Thyroid gland (tissue), 4 donors: Measurements from ENCODE around the gene KDELR3.

Experiments
- POLR2A ChIP-seq, 2 donors: fragments of 450-650 bp; IDR thresholded peaks; one replicate each; pipeline ENCODE4 v1.6.1; 2017; ENCODE audit warnings: antibody characterized with exemption in 2 of 2, mild to moderate bottlenecking in 2 of 2, moderate library complexity in 1 of 2
- TF ChIP-seq, protein P1 (sequence below), 6 experiments: fragments of 200-600 bp in 3 of 6; fragments of 450-650 bp in 3 of 6; sonication (generic) in 3 of 6; IDR thresholded peaks; one replicate each; pipeline ENCODE4 v1.5.1; 2016 to 2019; ENCODE audit warnings: antibody characterized with exemption in 6 of 6, mild to moderate bottlenecking in 2 of 6, inconsistent platforms in 1 of 6, moderate library complexity in 1 of 6

DNA sequence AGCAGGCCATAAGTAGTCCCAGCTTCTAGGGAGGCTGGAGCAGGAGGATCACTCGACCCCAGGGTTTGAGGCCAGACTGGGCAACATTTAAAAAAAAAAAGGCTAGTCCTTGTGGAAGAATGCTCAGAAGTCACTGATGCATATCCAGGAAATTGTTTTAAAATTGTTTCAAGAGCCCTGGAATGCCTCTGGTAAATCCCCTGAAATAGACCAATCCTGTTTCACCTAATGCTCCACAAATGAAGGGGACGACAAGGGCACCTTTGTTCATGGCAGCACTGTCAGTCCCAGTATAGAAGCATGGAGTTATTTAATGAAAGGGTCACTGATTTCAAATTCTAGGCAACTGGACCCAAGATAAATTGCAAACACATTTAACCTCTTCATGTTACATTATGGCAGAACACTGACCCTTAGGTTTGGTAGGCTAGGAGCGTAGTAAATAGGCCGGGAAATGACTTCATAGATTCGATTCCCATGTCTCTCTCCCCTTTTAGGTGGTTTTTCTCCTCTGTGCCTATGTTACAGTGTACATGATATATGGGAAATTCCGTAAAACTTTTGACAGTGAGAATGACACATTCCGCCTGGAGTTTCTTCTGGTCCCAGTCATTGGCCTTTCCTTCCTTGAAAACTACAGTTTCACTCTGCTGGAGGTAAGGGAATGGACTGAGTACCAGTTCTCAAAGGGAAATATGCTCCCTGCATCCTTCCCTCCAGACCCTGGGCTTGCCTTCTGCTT lies 11.4 kb downstream of the KDELR3 start:
- TF ChIP-seq, protein P1, sequence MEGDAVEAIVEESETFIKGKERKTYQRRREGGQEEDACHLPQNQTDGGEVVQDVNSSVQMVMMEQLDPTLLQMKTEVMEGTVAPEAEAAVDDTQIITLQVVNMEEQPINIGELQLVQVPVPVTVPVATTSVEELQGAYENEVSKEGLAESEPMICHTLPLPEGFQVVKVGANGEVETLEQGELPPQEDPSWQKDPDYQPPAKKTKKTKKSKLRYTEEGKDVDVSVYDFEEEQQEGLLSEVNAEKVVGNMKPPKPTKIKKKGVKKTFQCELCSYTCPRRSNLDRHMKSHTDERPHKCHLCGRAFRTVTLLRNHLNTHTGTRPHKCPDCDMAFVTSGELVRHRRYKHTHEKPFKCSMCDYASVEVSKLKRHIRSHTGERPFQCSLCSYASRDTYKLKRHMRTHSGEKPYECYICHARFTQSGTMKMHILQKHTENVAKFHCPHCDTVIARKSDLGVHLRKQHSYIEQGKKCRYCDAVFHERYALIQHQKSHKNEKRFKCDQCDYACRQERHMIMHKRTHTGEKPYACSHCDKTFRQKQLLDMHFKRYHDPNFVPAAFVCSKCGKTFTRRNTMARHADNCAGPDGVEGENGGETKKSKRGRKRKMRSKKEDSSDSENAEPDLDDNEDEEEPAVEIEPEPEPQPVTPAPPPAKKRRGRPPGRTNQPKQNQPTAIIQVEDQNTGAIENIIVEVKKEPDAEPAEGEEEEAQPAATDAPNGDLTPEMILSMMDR (IDR thresholded peaks at IDR 0.05) = no peak
- TF ChIP-seq POLR2A (IDR thresholded peaks at IDR 0.05) = no peak
